ENCODE data around the gene ACBD5. TPM values are rescaled to one million over a fixed set of nuclear protein-coding genes. Genes with fewer than 3 reads are reported as not detected.
A peak's percentile ranks its signal among the peaks of the same experiment; 100 is the strongest.
"Not testable (repeated sequence)": the region's sequence is repeated elsewhere in the genome, so short reads cannot be mapped to it uniquely, and the experiment has no call there.

ACBD5 gene
- total RNA-seq, 1 experiment from 2014 or later, result 30.9 TPM

DNA sequence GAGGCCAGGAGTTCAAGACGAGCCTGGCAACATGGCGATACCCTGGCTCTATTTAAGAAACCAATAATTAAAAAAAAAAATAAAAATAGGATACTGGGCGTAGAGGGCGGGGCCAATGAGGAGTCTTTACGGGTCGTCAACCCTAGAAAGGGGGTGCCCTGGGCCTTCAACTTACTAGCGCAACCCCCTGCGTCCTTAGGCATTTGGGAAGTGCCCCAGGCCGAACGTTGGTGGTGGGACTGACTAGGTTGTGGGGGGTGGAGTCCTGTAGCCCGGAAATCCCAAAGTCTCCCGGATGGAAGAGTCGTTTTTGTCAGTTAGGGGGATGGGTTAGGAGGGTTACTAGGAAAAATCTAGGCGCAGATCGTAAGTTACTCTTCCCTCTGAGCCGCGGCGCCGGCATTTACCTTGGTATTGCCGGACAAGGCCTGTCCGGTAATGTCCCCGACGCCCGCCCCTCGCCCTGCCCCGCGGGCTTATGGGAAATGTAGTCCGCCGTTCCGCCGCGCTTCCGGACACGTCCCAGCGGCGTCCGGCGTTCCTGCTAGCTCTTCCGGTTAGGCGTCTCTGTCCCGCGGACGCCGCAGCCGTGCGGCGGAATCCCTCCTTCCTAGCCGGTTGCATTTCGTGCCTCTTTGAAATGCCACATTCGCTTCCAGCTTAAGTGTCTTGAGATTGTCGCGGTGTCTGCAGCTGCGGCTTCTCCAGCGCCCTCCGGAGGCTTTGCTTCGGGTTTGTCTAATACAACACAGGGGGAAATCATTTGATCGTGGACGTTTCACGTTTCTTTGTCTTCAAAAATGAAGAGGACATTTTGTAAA, 1.3 kb upstream of the ACBD5 start:
- peak; percentile 88 for DNase-seq (ENCODE audit: extremely low read depth, low read depth)

DNA sequence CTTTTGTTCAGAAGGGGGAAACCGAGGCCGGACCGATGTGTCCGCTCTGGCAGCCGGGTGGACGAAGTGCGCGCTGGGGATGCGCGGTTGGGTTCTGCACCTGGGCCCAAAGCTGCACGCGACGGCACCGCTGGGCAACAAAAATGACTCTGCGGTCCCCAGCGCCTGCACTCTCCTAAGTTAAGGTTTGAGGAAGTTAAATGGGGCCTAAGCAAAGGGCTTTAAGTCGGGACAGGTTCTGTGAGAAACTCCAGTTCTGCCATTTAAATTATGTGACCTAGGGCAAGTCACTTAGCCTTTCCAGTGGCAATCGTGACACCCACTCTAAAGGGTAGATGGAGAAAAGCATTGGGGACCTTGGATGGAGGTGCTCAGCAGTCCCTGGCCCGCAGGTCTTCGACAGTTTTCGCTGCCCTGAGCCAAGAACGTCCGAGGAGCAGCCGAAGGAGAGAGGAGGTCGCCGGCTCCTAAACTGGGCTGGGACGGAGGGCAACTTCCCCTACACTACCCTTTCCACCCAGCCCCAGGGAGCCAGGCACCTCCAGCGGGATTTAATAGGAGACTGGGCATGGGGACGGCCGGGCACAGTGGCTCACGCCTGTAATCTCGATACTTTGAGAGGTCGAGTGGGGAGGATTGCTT, 534 bp upstream of the ACBD5 start:
- DNase-seq (ENCODE audit: extremely low read depth, low read depth), result no peak

- not testable (repeated sequence) for DNase-seq (ENCODE audit: extremely low read depth, low read depth)
These were observed 3.1 kb downstream of the ACBD5 start for GRCh38 chr10:27237531-27237930.

DNA sequence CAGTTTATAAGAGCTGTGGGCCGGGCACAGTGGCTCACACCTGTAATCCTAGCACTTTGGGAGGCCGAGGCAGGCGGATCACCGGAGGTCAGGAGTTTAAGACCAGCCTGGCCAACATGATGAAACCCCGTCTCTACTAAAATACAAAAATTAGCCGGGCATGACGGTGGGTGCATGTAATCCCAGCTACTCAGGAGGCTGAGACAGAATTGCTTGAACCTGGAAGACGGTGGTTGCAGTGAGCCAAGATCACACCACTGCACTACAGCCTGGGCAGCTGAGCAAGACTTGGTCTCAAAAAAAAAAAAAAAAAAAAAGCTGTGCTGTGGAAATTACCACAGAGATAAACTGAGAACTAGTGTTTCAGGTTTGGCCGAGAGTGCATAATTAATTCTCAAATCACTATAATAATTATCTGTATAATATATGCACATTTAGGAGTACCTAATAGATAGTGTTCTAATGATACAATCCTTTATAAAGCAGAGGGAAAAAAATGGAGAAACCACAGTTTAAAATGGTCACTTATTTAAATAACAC, 3.9 kb downstream of the ACBD5 start:
- DNase-seq (ENCODE audit: extremely low read depth, low read depth), result not testable (repeated sequence)

DNA sequence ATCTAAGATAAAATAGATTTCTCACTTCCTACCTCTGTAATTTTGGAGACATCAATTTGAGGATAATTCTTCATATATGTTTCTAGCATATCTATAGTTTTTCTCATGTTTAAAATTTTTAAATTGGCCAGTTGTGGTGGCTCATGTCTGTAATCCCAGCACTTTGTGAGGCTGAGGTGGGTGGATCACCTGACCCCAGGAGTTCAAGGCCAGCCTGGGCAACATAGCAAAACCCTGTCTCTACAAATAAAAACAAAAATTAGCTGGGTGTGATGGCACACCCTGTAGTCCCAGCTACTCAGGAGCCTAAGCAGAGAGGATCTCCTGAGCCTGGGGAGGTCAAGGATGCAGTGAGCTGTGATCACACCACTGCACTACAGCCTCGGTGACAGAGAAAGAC, 4.9 kb downstream of the ACBD5 start:
- no peak for DNase-seq (ENCODE audit: extremely low read depth, low read depth)

GRCh38 chr10:27230022-27230421, 10.6 kb downstream of the ACBD5 start:
- no peak for DNase-seq (ENCODE audit: extremely low read depth, low read depth)

DNA sequence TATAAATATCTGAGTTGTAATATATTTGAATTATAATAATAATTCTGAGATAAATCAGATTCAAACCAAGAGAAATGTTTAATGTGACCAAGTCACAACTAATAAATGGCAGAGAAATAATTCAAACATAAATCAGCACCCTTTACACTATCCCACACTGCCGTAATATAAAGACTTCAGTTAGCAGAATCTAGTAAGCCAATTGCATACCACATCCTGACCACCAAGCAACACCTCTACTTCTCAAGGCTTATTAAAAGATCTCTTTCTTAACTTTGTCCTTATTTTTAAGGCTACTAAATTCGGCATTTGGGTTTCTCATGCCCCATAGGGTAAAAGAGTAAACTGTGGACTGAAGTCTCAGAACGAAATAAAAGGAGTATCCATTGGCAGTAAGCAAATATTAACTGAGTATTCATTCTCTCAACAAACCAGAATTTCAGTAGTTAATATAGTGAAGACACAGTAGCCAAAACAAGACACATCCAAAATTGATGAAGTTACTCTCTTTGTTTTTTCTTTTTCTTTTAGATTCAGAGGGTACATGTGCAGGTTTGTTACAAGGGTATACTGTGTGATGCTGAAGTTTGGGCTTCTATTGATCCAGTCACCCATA, 14.8 kb downstream of the ACBD5 start:
- DNase-seq (ENCODE audit: extremely low read depth, low read depth), result no peak

DNA sequence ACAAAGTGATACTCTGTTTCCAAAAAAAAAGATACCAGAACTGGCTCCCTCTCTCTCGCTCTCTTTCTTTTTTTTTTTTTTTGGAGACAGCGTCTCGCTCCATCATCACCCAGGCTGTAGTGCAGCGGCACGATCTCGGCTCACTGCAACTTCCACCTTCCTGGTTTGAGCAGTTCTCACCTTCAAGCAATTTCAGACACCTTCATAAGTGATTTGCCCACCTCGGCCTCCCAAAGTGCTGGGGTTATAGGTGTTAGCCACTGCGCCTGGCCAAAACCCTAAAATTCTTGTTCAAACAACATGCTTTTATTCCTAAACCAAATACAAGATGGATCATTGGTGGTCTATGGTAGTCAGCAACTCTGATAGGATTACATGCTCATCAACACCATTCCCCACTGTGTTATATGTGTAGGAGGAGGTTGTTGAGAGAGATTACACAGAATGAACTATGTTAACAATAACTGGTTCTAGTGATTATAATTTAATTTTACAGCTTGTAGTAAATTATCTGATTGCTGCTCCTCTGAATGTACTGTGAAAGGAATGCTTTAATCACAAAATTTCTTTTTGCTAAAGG, 15.5 kb downstream of the ACBD5 start:
- DNase-seq (ENCODE audit: extremely low read depth, low read depth), result no peak

DNA sequence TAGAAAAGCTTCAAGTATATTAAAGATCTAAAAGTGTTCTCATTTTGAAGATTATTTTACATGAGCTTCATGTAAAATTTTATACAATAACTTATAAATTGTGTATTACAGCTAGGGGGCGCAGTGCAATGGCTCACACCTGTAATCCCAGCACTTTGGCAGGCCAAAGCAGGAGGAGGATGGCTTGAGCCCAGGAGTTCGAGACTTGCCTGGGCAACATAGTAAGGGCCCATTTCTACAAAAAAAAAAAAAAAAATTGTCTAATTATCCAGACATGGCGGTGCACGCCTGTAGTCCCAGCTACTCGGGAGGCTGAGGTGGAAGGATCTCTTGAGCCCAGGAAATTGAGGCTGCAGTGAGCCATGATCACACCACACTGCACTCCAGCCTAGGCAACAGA, 16.6 kb downstream of the ACBD5 start:
- peak; percentile 24 for DNase-seq (ENCODE audit: extremely low read depth, low read depth)

GRCh38 chr10:27207350-27207749, 33.2 kb downstream of the ACBD5 start:
- DNase-seq (ENCODE audit: extremely low read depth, low read depth), result no peak

DNA sequence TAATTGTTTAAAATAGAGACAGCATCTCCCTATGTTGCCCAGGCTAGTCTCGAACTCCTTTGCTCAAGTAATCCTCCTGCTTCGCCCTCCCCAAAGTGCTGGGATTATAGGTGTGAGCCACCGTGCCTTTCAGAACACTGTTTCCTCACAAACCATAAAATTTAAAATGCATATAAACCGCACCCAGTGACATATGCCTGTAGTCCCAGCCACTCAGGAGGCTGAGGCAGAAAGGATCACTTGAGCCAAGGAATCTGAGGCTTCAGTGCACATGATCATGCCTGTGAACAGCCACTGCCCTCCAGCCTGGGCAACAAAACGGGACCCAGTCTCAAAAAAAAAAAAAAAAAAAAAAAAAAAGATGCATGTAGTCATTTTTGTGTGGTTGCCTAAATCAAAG, 36.8 kb downstream of the ACBD5 start:
- no peak for DNase-seq (ENCODE audit: extremely low read depth, low read depth)

DNA sequence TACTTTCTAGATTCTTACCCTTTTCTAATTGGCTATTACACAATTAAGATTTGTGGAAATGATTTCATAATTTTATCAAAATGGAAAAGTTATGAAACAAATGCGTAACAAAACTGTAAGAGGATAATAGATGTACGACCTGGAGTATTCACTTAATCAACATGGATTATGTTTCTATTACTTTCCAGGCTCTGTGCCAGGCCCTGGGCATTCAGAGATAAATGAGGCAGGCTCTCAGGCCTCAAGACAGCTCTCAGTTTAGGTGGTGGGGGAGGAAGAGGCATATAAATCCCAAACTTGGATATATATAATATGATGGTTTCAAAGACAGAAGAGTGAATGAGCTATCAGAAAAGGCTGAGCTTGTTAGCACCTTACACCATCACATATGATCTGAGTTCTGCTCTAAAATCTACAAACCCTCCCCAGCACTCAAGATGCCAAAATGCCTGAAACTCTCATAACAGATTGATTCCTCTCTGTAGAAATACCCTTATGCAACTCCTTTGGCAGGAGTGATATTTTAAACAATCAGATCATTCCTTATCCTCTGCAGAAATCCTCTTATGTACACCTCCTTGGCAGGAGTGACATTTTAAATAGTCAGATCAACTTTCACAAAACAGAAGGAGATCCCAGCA, 42.5 kb downstream of the ACBD5 start:
- no peak for DNase-seq (ENCODE audit: extremely low read depth, low read depth)

DNA sequence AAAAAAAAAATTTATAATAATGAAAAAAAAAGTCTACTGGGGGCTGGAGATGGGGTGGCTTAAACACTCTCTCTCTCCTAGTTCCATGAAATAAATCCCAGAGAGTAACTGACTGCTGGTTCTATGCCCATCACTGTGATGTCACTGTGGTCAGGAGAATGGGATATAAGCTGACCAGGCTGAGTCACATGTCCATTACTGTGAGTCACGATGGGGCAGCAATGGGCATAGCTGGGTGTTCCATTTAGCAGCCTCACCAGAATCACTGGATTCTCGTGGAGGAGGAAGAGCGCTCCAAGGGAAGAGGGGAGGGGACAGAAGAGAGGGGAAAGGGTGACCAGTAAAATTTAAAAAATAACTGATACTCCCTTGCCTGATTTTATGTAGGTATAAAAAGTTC, 48.3 kb downstream of the ACBD5 start:
- peak; percentile 75 for DNase-seq (ENCODE audit: extremely low read depth, low read depth)

GRCh38 chr10:27190508-27190907, 50.1 kb downstream of the ACBD5 start:
- no peak for DNase-seq (ENCODE audit: extremely low read depth, low read depth)

GRCh38 chr10:27188897-27189296, 51.7 kb downstream of the ACBD5 start:
- DNase-seq (ENCODE audit: extremely low read depth, low read depth), result no peak

- DNase-seq (ENCODE audit: extremely low read depth, low read depth), result no peak
These were observed 52.3 kb downstream of the ACBD5 start for GRCh38 chr10:27188259-27188658.

DNA sequence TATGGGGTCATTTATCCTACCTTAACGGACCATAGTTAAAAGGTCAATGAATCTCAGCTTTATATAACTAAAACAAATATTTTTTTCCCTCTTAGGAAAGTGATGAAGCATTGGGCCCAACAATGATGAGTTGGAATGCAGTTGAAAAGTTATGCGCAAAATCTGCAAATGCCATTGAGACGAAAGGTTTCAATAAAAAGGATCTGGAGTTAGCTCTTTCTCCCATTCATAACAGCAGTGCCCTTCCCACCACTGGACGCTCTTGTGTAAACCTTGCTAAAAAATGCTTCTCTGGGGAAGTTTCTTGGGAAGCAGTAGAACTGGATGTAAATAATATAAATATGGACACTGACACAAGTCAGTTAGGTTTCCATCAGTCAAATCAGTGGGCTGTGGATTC, 70.7 kb downstream of the ACBD5 start:
- no peak for DNase-seq (ENCODE audit: extremely low read depth, low read depth)

- DNase-seq (ENCODE audit: extremely low read depth, low read depth), result no peak
These were observed 82.2 kb downstream of the ACBD5 start for GRCh38 chr10:27158421-27158820.

DNA sequence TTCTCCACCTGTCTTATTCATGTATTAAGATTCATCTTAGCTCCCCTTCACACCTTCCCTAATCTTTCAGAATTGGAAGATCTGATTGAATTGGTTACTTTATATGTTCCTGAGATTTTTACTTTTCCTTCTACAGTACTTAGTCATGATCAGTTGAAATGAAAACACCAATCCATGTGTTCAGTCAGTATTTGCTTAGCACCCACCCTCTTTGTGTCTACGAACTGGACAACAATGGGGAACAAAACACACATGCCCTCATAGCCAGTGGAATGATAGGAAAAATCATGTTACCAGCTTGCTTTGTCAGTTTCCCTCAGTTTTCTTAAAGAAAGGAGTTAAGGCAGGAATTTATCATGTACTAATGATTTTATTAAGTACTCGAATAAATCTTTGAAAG, 83.4 kb downstream of the ACBD5 start:
- DNase-seq (ENCODE audit: extremely low read depth, low read depth), result no peak

- not testable (repeated sequence) for DNase-seq (ENCODE audit: extremely low read depth, low read depth)
These were observed 84.0 kb downstream of the ACBD5 start for GRCh38 chr10:27156566-27156965.
